GM23338 (cell line): Measurements from ENCODE around the gene LEFTY1. TPM values are rescaled to one million over a fixed set of nuclear protein-coding genes. Genes with fewer than 3 reads are reported as not detected.

Experiments used
- ATAC-seq: fragments of 200-7000 bp; cut with Tn5 transposase; 3 replicates; pipeline ENCODE4 v1.9.1; 2020
- DNase-seq: peaks from one replicate; pipeline ENCODE4 v3.0.0-alpha.2; 2015; ENCODE audit warnings: low spot score
- H2AFZ ChIP-seq: fragments of 200-600 bp; sonication (generic); 2 replicates; pipeline ENCODE4 v1.8.0; 2016; ENCODE audit warnings: antibody characterized with exemption, mild to moderate bottlenecking, moderate library complexity
- H3F3A ChIP-seq: fragments of 200-600 bp; sonication (generic); replicated peaks from 2 replicates; pipeline ENCODE4 v1.8.0; 2017; ENCODE audit warnings: antibody characterized with exemption, mixed run types, low read depth
- H3K27ac ChIP-seq: fragments of 200-600 bp; sonication (generic); 2 replicates; pipeline ENCODE4 v1.6.1; 2016; ENCODE audit warnings: low read depth
- H3K27me3 ChIP-seq: fragments of 200-600 bp; sonication (generic); 2 replicates; pipeline ENCODE4 v1.8.0; 2016; ENCODE audit warnings: mild to moderate bottlenecking, mixed run types, moderate library complexity; ENCODE audit not compliant: insufficient read depth
- H3K36me3 ChIP-seq: fragments of 200-600 bp; sonication (generic); 2 replicates; pipeline ENCODE4 v1.8.0; 2016; ENCODE audit warnings: mild to moderate bottlenecking; ENCODE audit not compliant: insufficient read depth
- H3K4me1 ChIP-seq: fragments of 200-600 bp; sonication (generic); 2 replicates; pipeline ENCODE4 v1.8.0; 2016; ENCODE audit warnings: mild to moderate bottlenecking, moderate library complexity; ENCODE audit not compliant: insufficient read depth
- H3K4me2 ChIP-seq: fragments of 200-600 bp; sonication (generic); 2 replicates; pipeline ENCODE4 v1.7.1; 2017; ENCODE audit warnings: mixed run types
- H3K4me3 ChIP-seq: fragments of 200-600 bp; sonication (generic); 2 replicates; pipeline ENCODE4 v1.6.1; 2016; ENCODE audit warnings: mixed run types
- H3K79me2 ChIP-seq: fragments of 200-600 bp; sonication (generic); replicated peaks from 2 replicates; pipeline ENCODE4 v1.8.0; 2017; ENCODE audit warnings: mild to moderate bottlenecking; ENCODE audit not compliant: insufficient read depth
- H3K9me2 ChIP-seq: fragments of 200-600 bp; sonication (generic); 2 replicates; pipeline ENCODE4 v1.8.0; 2017; ENCODE audit not compliant: insufficient read depth
- H4K20me1 ChIP-seq: fragments of 200-600 bp; sonication (generic); replicated peaks from 2 replicates; pipeline ENCODE4 v1.8.0; 2017; ENCODE audit warnings: mild to moderate bottlenecking; ENCODE audit not compliant: insufficient read depth
- H3K27ac Mint-ChIP-seq: 2 replicates; pipeline ENCODE4 v1.8.0; 2020; ENCODE audit warnings: inconsistent platforms, mild to moderate bottlenecking, moderate library complexity, mixed read lengths
- H3K27me3 Mint-ChIP-seq: 3 replicates; pipeline ENCODE4 v1.8.0; 2022; ENCODE audit warnings: low read depth, mild to moderate bottlenecking, moderate library complexity, mixed read lengths, inconsistent platforms; ENCODE audit not compliant: insufficient read depth, poor library complexity
- H3K36me3 Mint-ChIP-seq: 3 replicates; pipeline ENCODE4 v1.8.0; 2021; ENCODE audit warnings: low read depth, mild to moderate bottlenecking, inconsistent platforms, moderate library complexity, mixed read lengths
- H3K4me1 Mint-ChIP-seq: 3 replicates; pipeline ENCODE4 v1.8.0; 2020; ENCODE audit warnings: mild to moderate bottlenecking, inconsistent platforms, mixed read lengths
- H3K4me3 Mint-ChIP-seq: 3 replicates; pipeline ENCODE4 v1.8.0; 2021; ENCODE audit warnings: moderate library complexity, mild to moderate bottlenecking, inconsistent platforms, mixed read lengths
- H3K9me3 Mint-ChIP-seq: 3 replicates; pipeline ENCODE4 v1.8.0; 2020; ENCODE audit warnings: moderate library complexity, mild to moderate bottlenecking, inconsistent platforms, mixed read lengths
- CREB1 ChIP-seq: fragments of 250-450 bp; sonication (Bioruptor Pico); IDR thresholded peaks from 2 replicates; pipeline ENCODE4 v1.5.0; 2020; ENCODE audit warnings: low read depth, mild to moderate bottlenecking, moderate library complexity
- EZH2 ChIP-seq: fragments of 200-600 bp; sonication (generic); IDR thresholded peaks from one replicate; pipeline ENCODE4 v1.8.0; 2017; ENCODE audit warnings: antibody characterized with exemption, mild to moderate bottlenecking, low read depth; ENCODE audit not compliant: unreplicated experiment
- EZH2phosphoT487 ChIP-seq: fragments of 200-600 bp; sonication (generic); IDR thresholded peaks from one replicate; pipeline ENCODE4 v1.8.1; 2018; ENCODE audit warnings: antibody characterized with exemption; ENCODE audit not compliant: unreplicated experiment
- JUNB ChIP-seq: IDR thresholded peaks from one replicate; pipeline ENCODE4 v1.6.1; 2016; ENCODE audit warnings: antibody characterized with exemption; ENCODE audit not compliant: unreplicated experiment
- NANOG ChIP-seq: IDR thresholded peaks from 2 replicates; pipeline ENCODE4 v1.6.1; 2016; ENCODE audit warnings: antibody characterized with exemption, borderline replicate concordance
- POLR2AphosphoS5 ChIP-seq: IDR thresholded peaks from 2 replicates; pipeline ENCODE4 v1.6.1; 2016; ENCODE audit warnings: antibody characterized with exemption, low read depth
- STAT1 ChIP-seq: IDR thresholded peaks from one replicate; pipeline ENCODE4 v1.6.1; 2016; ENCODE audit warnings: antibody characterized with exemption; ENCODE audit not compliant: unreplicated experiment
- ZNF114 ChIP-seq: fragments of 250-450 bp; sonication (Bioruptor Pico); IDR thresholded peaks from 2 replicates; pipeline ENCODE4 v1.5.0; 2020; ENCODE audit warnings: mild to moderate bottlenecking, moderate library complexity
- ZNF331 ChIP-seq: fragments of 250-450 bp; sonication (Bioruptor Pico); IDR thresholded peaks from 2 replicates; pipeline ENCODE4 v1.5.0; 2020; ENCODE audit warnings: low read depth, mild to moderate bottlenecking, moderate library complexity
- polyA plus RNA-seq: library from polyadenylated mRNA; unstranded; fragments of >200 nt; fragmentation: Nextera tagmentation; extraction: Ambion mirVana; gene quantifications from 2 replicates; pipeline ENCODE4 v1.2.1, GENCODE V29; 2016
- total RNA-seq: library from RNA; depleted of rRNA; stranded (reverse); fragments of >200 nt; shearing (Covaris generic); gene quantifications from 2 replicates; pipeline ENCODE4 v1.2.3, GENCODE V29; 2014
- TF ChIP-seq, protein P1 (sequence below): IDR thresholded peaks from 2 replicates; pipeline ENCODE4 v1.6.1; 2016; ENCODE audit warnings: antibody characterized with exemption
- TF ChIP-seq, protein P2 (sequence below): IDR thresholded peaks from one replicate; pipeline ENCODE4 v1.6.1; 2018; ENCODE audit warnings: antibody characterized with exemption; ENCODE audit not compliant: unreplicated experiment
- TF ChIP-seq, protein P3 (sequence below): fragments of 250-450 bp; sonication (Bioruptor Pico); IDR thresholded peaks from 2 replicates; pipeline ENCODE4 v1.5.0; 2020; ENCODE audit warnings: mild to moderate bottlenecking, moderate library complexity
- TF ChIP-seq, protein P4 (sequence below), 2 experiments: fragments of 200-600 bp in 1 of 2; sonication (generic) in 1 of 2; conservative IDR thresholded peaks; 2 replicates each; pipeline versions ENCODE4 v1.5.1 to v1.6.1; 2016 to 2017; ENCODE audit warnings: antibody characterized with exemption in 2 of 2, low read depth in 2 of 2, mild to moderate bottlenecking in 2 of 2, moderate library complexity in 1 of 2

Gene LEFTY1
- total and polyA plus RNA-seq, 2 experiments from 2014 or later, result 27.5 to 65.4 TPM

DNA sequence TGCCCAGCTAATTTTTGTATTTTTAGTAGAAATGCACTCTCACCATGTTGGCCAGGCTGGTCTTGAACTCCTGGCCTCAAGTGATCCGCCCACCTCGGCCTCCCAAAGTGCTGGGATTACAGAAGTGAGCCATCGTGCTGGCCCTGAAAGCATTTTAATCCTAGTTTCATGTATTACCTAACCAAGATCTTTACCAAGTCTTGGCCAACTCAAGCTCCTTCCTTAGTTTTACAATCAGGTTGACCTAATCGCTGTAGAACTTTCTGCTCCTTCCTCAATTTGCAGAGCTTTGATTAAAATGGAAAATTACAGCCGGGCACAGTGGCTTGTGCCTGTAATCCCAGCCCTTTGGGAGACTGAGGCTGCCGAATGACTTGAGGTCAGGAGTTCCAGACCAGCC lies 3.6 kb downstream of the LEFTY1 start:
- Histone ChIP-seq H3K4me3 (no peak overlapping the region), H3K4me2 (no peak overlapping the region), H4K20me1 (peaks cover 4% of the 10 kb centered on the region), H3K9me2 (no peaks in the 10 kb centered on the region), H3K4me1 (peaks cover 33% of the 10 kb centered on the region), H2AFZ (no peak overlapping the region), H3K79me2 (peaks cover 26% of the 10 kb centered on the region), H3K27ac (no peak overlapping the region), H3K27me3 (no peaks in the 10 kb centered on the region), H3K36me3 (no peaks in the 10 kb centered on the region), H3F3A (peaks cover 18% of the 10 kb centered on the region)
- TF ChIP-seq NANOG (no peak), ZNF114 (CRISPR knock-in tag) (no peak), ZNF331 (CRISPR knock-in tag) (no peak), EZH2 (no peak), JUNB (no peak), CREB1 (CRISPR knock-in tag) (no peak), EZH2phosphoT487 (no peak), POLR2AphosphoS5 (no peak), STAT1 (no peak)
- TF ChIP-seq, protein P1, sequence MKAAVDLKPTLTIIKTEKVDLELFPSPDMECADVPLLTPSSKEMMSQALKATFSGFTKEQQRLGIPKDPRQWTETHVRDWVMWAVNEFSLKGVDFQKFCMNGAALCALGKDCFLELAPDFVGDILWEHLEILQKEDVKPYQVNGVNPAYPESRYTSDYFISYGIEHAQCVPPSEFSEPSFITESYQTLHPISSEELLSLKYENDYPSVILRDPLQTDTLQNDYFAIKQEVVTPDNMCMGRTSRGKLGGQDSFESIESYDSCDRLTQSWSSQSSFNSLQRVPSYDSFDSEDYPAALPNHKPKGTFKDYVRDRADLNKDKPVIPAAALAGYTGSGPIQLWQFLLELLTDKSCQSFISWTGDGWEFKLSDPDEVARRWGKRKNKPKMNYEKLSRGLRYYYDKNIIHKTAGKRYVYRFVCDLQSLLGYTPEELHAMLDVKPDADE, result no peak
- TF ChIP-seq, protein P2, sequence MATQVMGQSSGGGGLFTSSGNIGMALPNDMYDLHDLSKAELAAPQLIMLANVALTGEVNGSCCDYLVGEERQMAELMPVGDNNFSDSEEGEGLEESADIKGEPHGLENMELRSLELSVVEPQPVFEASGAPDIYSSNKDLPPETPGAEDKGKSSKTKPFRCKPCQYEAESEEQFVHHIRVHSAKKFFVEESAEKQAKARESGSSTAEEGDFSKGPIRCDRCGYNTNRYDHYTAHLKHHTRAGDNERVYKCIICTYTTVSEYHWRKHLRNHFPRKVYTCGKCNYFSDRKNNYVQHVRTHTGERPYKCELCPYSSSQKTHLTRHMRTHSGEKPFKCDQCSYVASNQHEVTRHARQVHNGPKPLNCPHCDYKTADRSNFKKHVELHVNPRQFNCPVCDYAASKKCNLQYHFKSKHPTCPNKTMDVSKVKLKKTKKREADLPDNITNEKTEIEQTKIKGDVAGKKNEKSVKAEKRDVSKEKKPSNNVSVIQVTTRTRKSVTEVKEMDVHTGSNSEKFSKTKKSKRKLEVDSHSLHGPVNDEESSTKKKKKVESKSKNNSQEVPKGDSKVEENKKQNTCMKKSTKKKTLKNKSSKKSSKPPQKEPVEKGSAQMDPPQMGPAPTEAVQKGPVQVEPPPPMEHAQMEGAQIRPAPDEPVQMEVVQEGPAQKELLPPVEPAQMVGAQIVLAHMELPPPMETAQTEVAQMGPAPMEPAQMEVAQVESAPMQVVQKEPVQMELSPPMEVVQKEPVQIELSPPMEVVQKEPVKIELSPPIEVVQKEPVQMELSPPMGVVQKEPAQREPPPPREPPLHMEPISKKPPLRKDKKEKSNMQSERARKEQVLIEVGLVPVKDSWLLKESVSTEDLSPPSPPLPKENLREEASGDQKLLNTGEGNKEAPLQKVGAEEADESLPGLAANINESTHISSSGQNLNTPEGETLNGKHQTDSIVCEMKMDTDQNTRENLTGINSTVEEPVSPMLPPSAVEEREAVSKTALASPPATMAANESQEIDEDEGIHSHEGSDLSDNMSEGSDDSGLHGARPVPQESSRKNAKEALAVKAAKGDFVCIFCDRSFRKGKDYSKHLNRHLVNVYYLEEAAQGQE, result no peak
- TF ChIP-seq, protein P3, sequence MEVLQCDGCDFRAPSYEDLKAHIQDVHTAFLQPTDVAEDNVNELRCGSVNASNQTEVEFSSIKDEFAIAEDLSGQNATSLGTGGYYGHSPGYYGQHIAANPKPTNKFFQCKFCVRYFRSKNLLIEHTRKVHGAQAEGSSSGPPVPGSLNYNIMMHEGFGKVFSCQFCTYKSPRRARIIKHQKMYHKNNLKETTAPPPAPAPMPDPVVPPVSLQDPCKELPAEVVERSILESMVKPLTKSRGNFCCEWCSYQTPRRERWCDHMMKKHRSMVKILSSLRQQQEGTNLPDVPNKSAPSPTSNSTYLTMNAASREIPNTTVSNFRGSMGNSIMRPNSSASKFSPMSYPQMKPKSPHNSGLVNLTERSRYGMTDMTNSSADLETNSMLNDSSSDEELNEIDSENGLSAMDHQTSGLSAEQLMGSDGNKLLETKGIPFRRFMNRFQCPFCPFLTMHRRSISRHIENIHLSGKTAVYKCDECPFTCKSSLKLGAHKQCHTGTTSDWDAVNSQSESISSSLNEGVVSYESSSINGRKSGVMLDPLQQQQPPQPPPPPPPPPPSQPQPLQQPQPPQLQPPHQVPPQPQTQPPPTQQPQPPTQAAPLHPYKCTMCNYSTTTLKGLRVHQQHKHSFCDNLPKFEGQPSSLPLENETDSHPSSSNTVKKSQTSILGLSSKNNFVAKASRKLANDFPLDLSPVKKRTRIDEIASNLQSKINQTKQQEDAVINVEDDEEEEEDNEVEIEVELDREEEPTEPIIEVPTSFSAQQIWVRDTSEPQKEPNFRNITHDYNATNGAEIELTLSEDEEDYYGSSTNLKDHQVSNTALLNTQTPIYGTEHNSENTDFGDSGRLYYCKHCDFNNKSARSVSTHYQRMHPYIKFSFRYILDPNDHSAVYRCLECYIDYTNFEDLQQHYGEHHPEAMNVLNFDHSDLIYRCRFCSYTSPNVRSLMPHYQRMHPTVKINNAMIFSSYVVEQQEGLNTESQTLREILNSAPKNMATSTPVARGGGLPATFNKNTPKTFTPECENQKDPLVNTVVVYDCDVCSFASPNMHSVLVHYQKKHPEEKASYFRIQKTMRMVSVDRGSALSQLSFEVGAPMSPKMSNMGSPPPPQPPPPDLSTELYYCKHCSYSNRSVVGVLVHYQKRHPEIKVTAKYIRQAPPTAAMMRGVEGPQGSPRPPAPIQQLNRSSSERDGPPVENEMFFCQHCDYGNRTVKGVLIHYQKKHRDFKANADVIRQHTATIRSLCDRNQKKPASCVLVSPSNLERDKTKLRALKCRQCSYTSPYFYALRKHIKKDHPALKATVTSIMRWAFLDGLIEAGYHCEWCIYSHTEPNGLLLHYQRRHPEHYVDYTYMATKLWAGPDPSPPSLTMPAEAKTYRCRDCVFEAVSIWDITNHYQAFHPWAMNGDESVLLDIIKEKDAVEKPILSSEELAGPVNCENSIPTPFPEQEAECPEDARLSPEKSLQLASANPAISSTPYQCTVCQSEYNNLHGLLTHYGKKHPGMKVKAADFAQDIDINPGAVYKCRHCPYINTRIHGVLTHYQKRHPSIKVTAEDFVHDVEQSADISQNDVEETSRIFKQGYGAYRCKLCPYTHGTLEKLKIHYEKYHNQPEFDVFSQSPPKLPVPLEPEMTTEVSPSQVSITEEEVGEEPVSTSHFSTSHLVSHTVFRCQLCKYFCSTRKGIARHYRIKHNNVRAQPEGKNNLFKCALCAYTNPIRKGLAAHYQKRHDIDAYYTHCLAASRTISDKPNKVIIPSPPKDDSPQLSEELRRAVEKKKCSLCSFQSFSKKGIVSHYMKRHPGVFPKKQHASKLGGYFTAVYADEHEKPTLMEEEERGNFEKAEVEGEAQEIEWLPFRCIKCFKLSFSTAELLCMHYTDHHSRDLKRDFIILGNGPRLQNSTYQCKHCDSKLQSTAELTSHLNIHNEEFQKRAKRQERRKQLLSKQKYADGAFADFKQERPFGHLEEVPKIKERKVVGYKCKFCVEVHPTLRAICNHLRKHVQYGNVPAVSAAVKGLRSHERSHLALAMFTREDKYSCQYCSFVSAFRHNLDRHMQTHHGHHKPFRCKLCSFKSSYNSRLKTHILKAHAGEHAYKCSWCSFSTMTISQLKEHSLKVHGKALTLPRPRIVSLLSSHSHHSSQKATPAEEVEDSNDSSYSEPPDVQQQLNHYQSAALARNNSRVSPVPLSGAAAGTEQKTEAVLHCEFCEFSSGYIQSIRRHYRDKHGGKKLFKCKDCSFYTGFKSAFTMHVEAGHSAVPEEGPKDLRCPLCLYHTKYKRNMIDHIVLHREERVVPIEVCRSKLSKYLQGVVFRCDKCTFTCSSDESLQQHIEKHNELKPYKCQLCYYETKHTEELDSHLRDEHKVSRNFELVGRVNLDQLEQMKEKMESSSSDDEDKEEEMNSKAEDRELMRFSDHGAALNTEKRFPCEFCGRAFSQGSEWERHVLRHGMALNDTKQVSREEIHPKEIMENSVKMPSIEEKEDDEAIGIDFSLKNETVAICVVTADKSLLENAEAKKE (CRISPR knock-in tag), result no peak
- TF ChIP-seq, protein P4, sequence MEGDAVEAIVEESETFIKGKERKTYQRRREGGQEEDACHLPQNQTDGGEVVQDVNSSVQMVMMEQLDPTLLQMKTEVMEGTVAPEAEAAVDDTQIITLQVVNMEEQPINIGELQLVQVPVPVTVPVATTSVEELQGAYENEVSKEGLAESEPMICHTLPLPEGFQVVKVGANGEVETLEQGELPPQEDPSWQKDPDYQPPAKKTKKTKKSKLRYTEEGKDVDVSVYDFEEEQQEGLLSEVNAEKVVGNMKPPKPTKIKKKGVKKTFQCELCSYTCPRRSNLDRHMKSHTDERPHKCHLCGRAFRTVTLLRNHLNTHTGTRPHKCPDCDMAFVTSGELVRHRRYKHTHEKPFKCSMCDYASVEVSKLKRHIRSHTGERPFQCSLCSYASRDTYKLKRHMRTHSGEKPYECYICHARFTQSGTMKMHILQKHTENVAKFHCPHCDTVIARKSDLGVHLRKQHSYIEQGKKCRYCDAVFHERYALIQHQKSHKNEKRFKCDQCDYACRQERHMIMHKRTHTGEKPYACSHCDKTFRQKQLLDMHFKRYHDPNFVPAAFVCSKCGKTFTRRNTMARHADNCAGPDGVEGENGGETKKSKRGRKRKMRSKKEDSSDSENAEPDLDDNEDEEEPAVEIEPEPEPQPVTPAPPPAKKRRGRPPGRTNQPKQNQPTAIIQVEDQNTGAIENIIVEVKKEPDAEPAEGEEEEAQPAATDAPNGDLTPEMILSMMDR (conservative IDR thresholded peaks at IDR 0.05; ENCODE audit: low read depth in 2 of 2), result no peak
- H3K27ac Mint-ChIP-seq, result no peak overlapping the region
- no peak for ATAC-seq
- H3K4me3 Mint-ChIP-seq, result no peak overlapping the region
- DNase-seq, result no peak
- H3K27me3 Mint-ChIP-seq, result peaks cover 28% of the 10 kb centered on the region
- peaks cover 45% of the 10 kb centered on the region for H3K4me1 Mint-ChIP-seq
- no peaks in the 10 kb centered on the region; the same call in 2 of the 3 replicates for H3K36me3 Mint-ChIP-seq
- H3K9me3 Mint-ChIP-seq, result no peaks in the 10 kb centered on the region
